Measurements from ENCODE around the gene DCHS1.

DCHS1 gene

GRCh38 chr11:6673523-6674218 is 18.1 kb upstream of the DCHS1 start:
- no peak for DNase-seq

- DNase-seq = no peak
Observed at GRCh38 chr11:6671991-6672390, 16.4 kb upstream of the DCHS1 start.

GRCh38 chr11:6670202-6670830 is 14.7 kb upstream of the DCHS1 start:
- DNase-seq = no peak

GRCh38 chr11:6667733-6668374 is 12.2 kb upstream of the DCHS1 start:
- DNase-seq = no peak

GRCh38 chr11:6666302-6667183 is 10.9 kb upstream of the DCHS1 start:
- no peak for DNase-seq

- DNase-seq = no peak
Observed at GRCh38 chr11:6664551-6664950, 8.9 kb upstream of the DCHS1 start.

GRCh38 chr11:6663794-6664469 is 8.3 kb upstream of the DCHS1 start:
- DNase-seq = no peak

- DNase-seq = no peak
Observed at GRCh38 chr11:6660712-6661111, 5.1 kb upstream of the DCHS1 start.

- no peak for DNase-seq
Observed at GRCh38 chr11:6658647-6659046, 3.0 kb upstream of the DCHS1 start.

GRCh38 chr11:6657346-6657745 is 1.7 kb upstream of the DCHS1 start:
- DNase-seq = no peak

GRCh38 chr11:6656936-6657335 is 1.3 kb upstream of the DCHS1 start:
- no peak for DNase-seq

GRCh38 chr11:6656584-6656915 is 941 bp upstream of the DCHS1 start:
- no peak for DNase-seq

GRCh38 chr11:6655020-6655789 is 404 bp downstream of the DCHS1 start:
- peak; percentile 56 for DNase-seq

GRCh38 chr11:6654281-6655019 is 1.2 kb downstream of the DCHS1 start:
- DNase-seq = no peak

- DNase-seq = no peak
Observed at GRCh38 chr11:6653656-6654055, 2.0 kb downstream of the DCHS1 start.

- no peak for DNase-seq
Observed at GRCh38 chr11:6653097-6653496, 2.5 kb downstream of the DCHS1 start.

- no peak for DNase-seq
Observed at GRCh38 chr11:6652182-6652581, 3.4 kb downstream of the DCHS1 start.

- no peak for DNase-seq
Observed at GRCh38 chr11:6650980-6651379, 4.6 kb downstream of the DCHS1 start.

GRCh38 chr11:6650104-6650503 is 5.5 kb downstream of the DCHS1 start:
- no peak for DNase-seq

GRCh38 chr11:6648501-6648900 is 7.1 kb downstream of the DCHS1 start:
- DNase-seq = no peak

- DNase-seq = no peak
Observed at GRCh38 chr11:6647836-6648235, 7.8 kb downstream of the DCHS1 start.
